HepG2 (cell line): Measurements from ENCODE around the gene CCDC201. TPM values are rescaled to one million over a fixed set of nuclear protein-coding genes. Genes with fewer than 3 reads are reported as not detected.

Experiments
- ASH2L ChIP-seq: fragments of 300-600, 200-600 bp; sonication (generic); IDR thresholded peaks from 2 replicates; pipeline ENCODE4 v1.7.0; 2017; ENCODE audit warnings: low read depth, mild to moderate bottlenecking, moderate library complexity, mixed read lengths, low read length; ENCODE audit not compliant: insufficient read length
- BRD4 ChIP-seq: sonication (generic); formaldehyde crosslinking; IDR thresholded peaks from 2 replicates; pipeline ENCODE4 v1.4.0; 2020; ENCODE audit warnings: missing genetic modification reagents
- CERS6 ChIP-seq: sonication (generic); formaldehyde crosslinking; IDR thresholded peaks from 2 replicates; pipeline ENCODE4 v1.5.0; 2020; ENCODE audit warnings: missing genetic modification reagents
- HOXA9 ChIP-seq: sonication (generic); formaldehyde crosslinking; IDR thresholded peaks from 2 replicates; pipeline ENCODE4 v1.8.1; 2022; ENCODE audit warnings: missing genetic modification reagents, mild to moderate bottlenecking, moderate library complexity, borderline replicate concordance
- IRF1 ChIP-seq: sonication (generic); formaldehyde crosslinking; IDR thresholded peaks from 2 replicates; pipeline ENCODE4 v1.4.0; 2020; ENCODE audit warnings: low read depth, mild to moderate bottlenecking, missing genetic modification reagents
- ISX ChIP-seq: sonication (generic); formaldehyde crosslinking; conservative IDR thresholded peaks from 2 replicates; pipeline ENCODE4 v1.5.0; 2020; ENCODE audit warnings: missing genetic modification reagents
- JARID2 ChIP-seq: sonication (generic); formaldehyde crosslinking; IDR thresholded peaks from 2 replicates; pipeline ENCODE4 v1.8.1; 2023; ENCODE audit warnings: missing genetic modification reagents, inconsistent platforms; ENCODE audit not compliant: insufficient replicate concordance
- JUND ChIP-seq: sonication (generic); formaldehyde crosslinking; IDR thresholded peaks from 2 replicates; pipeline ENCODE4 v1.8.0; 2022; ENCODE audit warnings: mild to moderate bottlenecking, missing genetic modification reagents
- NFKB2 ChIP-seq: sonication (generic); formaldehyde crosslinking; IDR thresholded peaks from 2 replicates; pipeline ENCODE4 v1.4.0; 2020; ENCODE audit warnings: missing genetic modification reagents, borderline replicate concordance
- POLR2AphosphoS2 ChIP-seq: IDR thresholded peaks from 2 replicates; pipeline ENCODE4 v1.6.1; 2011; ENCODE audit warnings: low read depth, low read length, improper control_type of control experiment
- RBFOX2 ChIP-seq: fragments of 200-400 bp; formaldehyde crosslinking; IDR thresholded peaks from 2 replicates; pipeline ENCODE4 v1.6.1; 2017; ENCODE audit warnings: low read depth, mild to moderate bottlenecking, low read length
- REXO4 ChIP-seq: sonication (generic); formaldehyde crosslinking; IDR thresholded peaks from 2 replicates; pipeline ENCODE4 v1.8.0; 2022; ENCODE audit warnings: missing genetic modification reagents, mild to moderate bottlenecking, borderline replicate concordance
- SKIL ChIP-seq: sonication (generic); formaldehyde crosslinking; IDR thresholded peaks from 2 replicates; pipeline ENCODE4 v1.8.0; 2022; ENCODE audit warnings: missing genetic modification reagents, mild to moderate bottlenecking, moderate library complexity, borderline replicate concordance
- SPEN ChIP-seq: sonication (generic); formaldehyde crosslinking; IDR thresholded peaks from 2 replicates; pipeline ENCODE4 v1.5.1; 2020; ENCODE audit warnings: low read depth, mild to moderate bottlenecking, missing genetic modification reagents
- ZFY ChIP-seq: sonication (generic); formaldehyde crosslinking; IDR thresholded peaks from 2 replicates; pipeline ENCODE4 v1.4.0; 2020; ENCODE audit warnings: missing genetic modification reagents
- ZNF10 ChIP-seq: sonication (generic); formaldehyde crosslinking; IDR thresholded peaks from 2 replicates; pipeline ENCODE4 v1.4.0; 2020; ENCODE audit warnings: mild to moderate bottlenecking, low read depth, missing genetic modification reagents, borderline replicate concordance
- ZNF253 ChIP-seq: sonication (generic); formaldehyde crosslinking; IDR thresholded peaks from 2 replicates; pipeline ENCODE4 v1.8.0; 2022; ENCODE audit warnings: mild to moderate bottlenecking, missing genetic modification reagents, borderline replicate concordance
- ZNF329 ChIP-seq: sonication (generic); formaldehyde crosslinking; IDR thresholded peaks from 2 replicates; pipeline ENCODE4 v1.9.0; 2021; ENCODE audit warnings: low read depth, mild to moderate bottlenecking, missing genetic modification reagents
- ZNF354B ChIP-seq: sonication (generic); formaldehyde crosslinking; IDR thresholded peaks from 2 replicates; pipeline ENCODE4 v1.8.0; 2022; ENCODE audit warnings: mild to moderate bottlenecking, missing genetic modification reagents
- ZNF556 ChIP-seq: sonication (generic); formaldehyde crosslinking; IDR thresholded peaks from 2 replicates; pipeline ENCODE4 v1.4.0; 2020; ENCODE audit warnings: mild to moderate bottlenecking, missing genetic modification reagents, borderline replicate concordance
- ZNF773 ChIP-seq: sonication (generic); formaldehyde crosslinking; IDR thresholded peaks from 2 replicates; pipeline ENCODE4 v1.4.0; 2020; ENCODE audit warnings: missing genetic modification reagents, borderline replicate concordance
- polyA plus RNA-seq, 8 experiments: library from polyadenylated mRNA; depleted of rRNA in 3 of 8; stranded (reverse) in 7 of 8; unstranded in 1 of 8; fragments of >200 nt; fragmentation: Illumina TruSeq in 4 of 8; extraction: Trizol in 4 of 8; gene quantifications; 2 replicates each; pipeline versions ENCODE4 v1.2.1 to v1.2.3, GENCODE V29; 2011 to 2016; ENCODE audit warnings: low read depth in 4 of 8, missing spikeins in 1 of 8, mixed read lengths in 1 of 8; ENCODE audit not compliant: insufficient read depth in 1 of 8
- total RNA-seq, 5 experiments: library from RNA; depleted of rRNA; stranded (reverse); fragments of >200 nt; fragmentation: Illumina TruSeq; extraction: Trizol; gene quantifications; 2 replicates each; pipeline ENCODE4 v1.2.3, GENCODE V29; 2016; ENCODE audit warnings: low read depth in 1 of 5
- TF ChIP-seq, protein P1 (sequence below): sonication (generic); formaldehyde crosslinking; IDR thresholded peaks from 2 replicates; pipeline ENCODE4 v1.4.0; 2020; ENCODE audit warnings: missing genetic modification reagents

CCDC201 gene
- total and polyA plus RNA-seq, 2 of the 13 experiments (the other 11 are each of a cell fraction or from before 2014, with no cell fraction given) = 0.92 TPM; not detected in 1

DNA sequence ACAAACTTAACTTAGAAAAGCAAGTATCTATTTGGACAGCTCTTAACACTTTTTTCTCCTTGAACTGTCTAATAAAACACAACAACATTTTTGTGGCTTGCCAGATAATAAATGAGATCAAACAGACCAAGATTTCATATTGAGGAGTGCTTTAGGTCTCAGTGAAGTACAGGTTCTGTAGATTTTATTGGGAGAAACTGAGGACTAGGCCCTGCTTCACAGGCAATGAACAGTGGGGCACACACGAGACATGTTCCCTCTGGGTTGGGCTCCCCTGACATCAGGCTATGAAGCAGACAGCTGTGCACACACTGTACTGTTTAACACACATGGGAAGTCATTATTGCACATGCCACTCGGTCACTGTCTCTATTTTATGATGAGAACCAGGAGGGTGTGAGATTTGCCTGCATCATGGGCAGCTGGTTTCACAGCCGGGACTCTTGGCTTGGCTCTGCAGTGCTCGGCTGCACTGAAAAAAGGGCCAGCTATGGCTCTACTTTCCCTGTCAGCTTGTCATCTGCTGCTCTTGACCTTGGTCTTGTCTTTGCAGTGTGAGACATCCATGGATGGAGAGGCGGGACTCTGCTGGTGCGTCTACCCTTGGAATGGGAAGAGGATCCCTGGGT is 19.6 kb upstream of the CCDC201 start (continued):
- TF ChIP-seq REXO4 (CRISPR knock-in tag) = peak; percentile 35; the same call in 1 of the 2 replicates
- TF ChIP-seq HOXA9 (CRISPR knock-in tag) = peak; percentile 67; the same call in 1 of the 2 replicates
- no peak for TF ChIP-seq JUND (CRISPR knock-in tag)
- TF ChIP-seq NFKB2 (CRISPR knock-in tag) = peak; percentile 62; the same call in 1 of the 2 replicates
- TF ChIP-seq ZNF556 (CRISPR knock-in tag) = peak; percentile 39; the same call in 1 of the 2 replicates
- TF ChIP-seq ZFY (CRISPR knock-in tag) = peak; percentile 43; the same call in 1 of the 2 replicates
- TF ChIP-seq CERS6 (CRISPR knock-in tag) = peak; percentile 59; the same call in 1 of the 2 replicates
- peak; percentile 98 for TF ChIP-seq POLR2AphosphoS2
- TF ChIP-seq ZNF10 (CRISPR knock-in tag) = no peak
- TF ChIP-seq ZNF329 = peak; percentile 82
- no peak for TF ChIP-seq IRF1 (CRISPR knock-in tag)
- TF ChIP-seq ZNF354B (CRISPR knock-in tag) = no peak
- no peak for TF ChIP-seq ASH2L
- TF ChIP-seq RBFOX2 = peak; percentile 87
- peak; percentile 70 for TF ChIP-seq ZNF253 (CRISPR knock-in tag)
- no peak for TF ChIP-seq BRD4
- peak; percentile 56; the same call in 1 of the 2 replicates for TF ChIP-seq SPEN (CRISPR knock-in tag)
- 0 out of 2 replicates have a peak, but pooled peaks have one; percentile 80 for TF ChIP-seq ZNF773
- peak; percentile 73 for TF ChIP-seq JARID2 (CRISPR knock-in tag)
- TF ChIP-seq, protein P1, sequence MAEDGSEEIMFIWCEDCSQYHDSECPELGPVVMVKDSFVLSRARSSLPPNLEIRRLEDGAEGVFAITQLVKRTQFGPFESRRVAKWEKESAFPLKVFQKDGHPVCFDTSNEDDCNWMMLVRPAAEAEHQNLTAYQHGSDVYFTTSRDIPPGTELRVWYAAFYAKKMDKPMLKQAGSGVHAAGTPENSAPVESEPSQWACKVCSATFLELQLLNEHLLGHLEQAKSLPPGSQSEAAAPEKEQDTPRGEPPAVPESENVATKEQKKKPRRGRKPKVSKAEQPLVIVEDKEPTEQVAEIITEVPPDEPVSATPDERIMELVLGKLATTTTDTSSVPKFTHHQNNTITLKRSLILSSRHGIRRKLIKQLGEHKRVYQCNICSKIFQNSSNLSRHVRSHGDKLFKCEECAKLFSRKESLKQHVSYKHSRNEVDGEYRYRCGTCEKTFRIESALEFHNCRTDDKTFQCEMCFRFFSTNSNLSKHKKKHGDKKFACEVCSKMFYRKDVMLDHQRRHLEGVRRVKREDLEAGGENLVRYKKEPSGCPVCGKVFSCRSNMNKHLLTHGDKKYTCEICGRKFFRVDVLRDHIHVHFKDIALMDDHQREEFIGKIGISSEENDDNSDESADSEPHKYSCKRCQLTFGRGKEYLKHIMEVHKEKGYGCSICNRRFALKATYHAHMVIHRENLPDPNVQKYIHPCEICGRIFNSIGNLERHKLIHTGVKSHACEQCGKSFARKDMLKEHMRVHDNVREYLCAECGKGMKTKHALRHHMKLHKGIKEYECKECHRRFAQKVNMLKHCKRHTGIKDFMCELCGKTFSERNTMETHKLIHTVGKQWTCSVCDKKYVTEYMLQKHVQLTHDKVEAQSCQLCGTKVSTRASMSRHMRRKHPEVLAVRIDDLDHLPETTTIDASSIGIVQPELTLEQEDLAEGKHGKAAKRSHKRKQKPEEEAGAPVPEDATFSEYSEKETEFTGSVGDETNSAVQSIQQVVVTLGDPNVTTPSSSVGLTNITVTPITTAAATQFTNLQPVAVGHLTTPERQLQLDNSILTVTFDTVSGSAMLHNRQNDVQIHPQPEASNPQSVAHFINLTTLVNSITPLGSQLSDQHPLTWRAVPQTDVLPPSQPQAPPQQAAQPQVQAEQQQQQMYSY (CRISPR knock-in tag) = peak; percentile 60; the same call in 1 of the 2 replicates
- 0 out of 2 replicates have a peak, but pooled peaks have one; percentile 53 for TF ChIP-seq ISX (CRISPR knock-in tag)
- TF ChIP-seq SKIL (CRISPR knock-in tag) = peak; percentile 80
